Measurements from ENCODE around the gene RALA.

- no peak for TF ChIP-seq CBX1 (IDR thresholded peaks at IDR 0.05; ENCODE audit: low read depth)
- no peak for TF ChIP-seq CCAR2 (optimal IDR thresholded peaks at IDR 0.05; ENCODE audit: low read depth, low read length)
- TF ChIP-seq ZBTB39 (CRISPR knock-in tag; IDR thresholded peaks at IDR 0.05), result no peak
- no peak for TF ChIP-seq SNAPC4 (CRISPR knock-in tag; IDR thresholded peaks at IDR 0.05)
- no peak for TF ChIP-seq ZFP36L2 (CRISPR knock-in tag; IDR thresholded peaks at IDR 0.05)
- TF ChIP-seq CTCF (CRISPR knock-in tag; IDR thresholded peaks at IDR 0.05), result no peak
- TF ChIP-seq KDM6A (CRISPR knock-in tag; IDR thresholded peaks at IDR 0.05; ENCODE audit: low read depth), result no peak
- no peak for TF ChIP-seq TEF (CRISPR knock-in tag; IDR thresholded peaks at IDR 0.05)
- no peak for TF ChIP-seq TCF12 (IDR thresholded peaks at IDR 0.05)
- no peak for TF ChIP-seq TCF12 (CRISPR knock-in tag; IDR thresholded peaks at IDR 0.05)
- no peak for TF ChIP-seq PRDM15 (CRISPR knock-in tag; IDR thresholded peaks at IDR 0.05)
Observed at GRCh38 chr7:39674406-39674805, 51.0 kb downstream of the RALA start.
